CD4-positive, alpha-beta T cell treated with Interleukin-12 subunit alpha and Interleukin-12 subunit beta, for 1 hour (primary cell): ENCODE data around the gene JAG1.

Experiments used
- DNase-seq: peaks from one replicate; pipeline ENCODE4 v3.0.0-alpha.2; 2020

JAG1 gene

DNA sequence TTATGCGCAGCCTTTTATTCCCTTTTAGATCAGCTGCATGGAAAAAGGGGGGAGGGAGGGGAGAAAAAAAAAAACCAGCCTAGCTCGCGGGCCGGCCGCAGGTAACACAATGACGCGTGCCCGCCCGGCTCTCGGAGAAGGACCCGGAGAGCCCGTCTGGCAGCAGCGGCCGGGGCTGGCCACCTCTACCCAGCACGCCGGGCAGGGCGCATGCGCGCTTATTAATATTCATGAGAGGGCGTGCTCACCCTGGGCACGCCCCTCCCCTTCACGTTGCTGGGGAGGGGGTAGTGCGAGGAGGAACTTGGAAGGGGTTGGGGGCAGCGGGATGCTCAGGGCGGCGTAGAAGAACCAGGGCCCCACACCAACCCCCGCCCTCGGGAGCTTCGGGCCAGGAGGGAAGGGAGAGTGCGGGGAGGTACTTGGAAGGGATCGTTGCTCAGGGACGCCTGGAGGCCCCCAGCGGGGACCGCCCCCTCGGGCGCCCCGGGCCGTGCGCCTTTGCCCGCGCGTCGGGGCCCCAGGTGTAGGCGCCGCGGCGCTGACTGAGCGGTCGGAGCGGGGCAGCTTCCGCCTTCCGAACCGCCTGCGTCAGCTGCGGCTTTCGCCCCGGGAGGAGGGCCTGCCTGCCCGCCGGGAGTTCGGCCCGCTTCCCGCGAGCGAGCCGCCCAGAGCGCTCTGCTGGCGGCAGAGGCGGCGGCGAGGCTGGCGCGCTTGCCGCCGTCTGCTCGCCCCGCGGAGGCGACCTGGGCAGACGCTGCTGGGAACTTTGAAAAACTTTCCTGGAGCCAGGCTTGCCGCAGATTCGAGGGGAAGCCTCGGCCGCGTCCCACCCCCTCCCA lies at the start of gene JAG1:
Gene JAG1, minus strand, starts transcription at position 158 of the 842 bp plus-strand sequence. CDS start 469 bp downstream, outside the sequence.
- peak; percentile 45 for DNase-seq

DNA sequence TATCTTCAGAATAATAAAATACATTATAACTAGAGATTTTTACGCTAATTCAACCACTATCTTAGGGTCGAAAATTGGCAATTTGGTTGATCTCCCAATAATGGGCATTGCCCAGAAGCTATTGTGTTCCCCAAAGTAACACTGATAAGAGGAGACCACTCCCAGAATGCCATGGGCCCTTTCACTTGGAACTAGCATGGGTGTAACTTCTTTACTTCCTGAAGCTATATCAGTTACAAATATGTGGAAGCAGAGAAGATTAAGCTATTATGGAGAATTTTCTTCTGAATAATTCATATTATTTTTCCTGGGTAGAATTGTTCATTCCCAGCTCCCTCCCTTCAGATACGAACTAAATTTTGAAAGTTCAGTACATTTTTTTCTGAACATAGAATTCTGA lies 48.2 kb upstream of the JAG1 start:
- no peak for DNase-seq

DNA sequence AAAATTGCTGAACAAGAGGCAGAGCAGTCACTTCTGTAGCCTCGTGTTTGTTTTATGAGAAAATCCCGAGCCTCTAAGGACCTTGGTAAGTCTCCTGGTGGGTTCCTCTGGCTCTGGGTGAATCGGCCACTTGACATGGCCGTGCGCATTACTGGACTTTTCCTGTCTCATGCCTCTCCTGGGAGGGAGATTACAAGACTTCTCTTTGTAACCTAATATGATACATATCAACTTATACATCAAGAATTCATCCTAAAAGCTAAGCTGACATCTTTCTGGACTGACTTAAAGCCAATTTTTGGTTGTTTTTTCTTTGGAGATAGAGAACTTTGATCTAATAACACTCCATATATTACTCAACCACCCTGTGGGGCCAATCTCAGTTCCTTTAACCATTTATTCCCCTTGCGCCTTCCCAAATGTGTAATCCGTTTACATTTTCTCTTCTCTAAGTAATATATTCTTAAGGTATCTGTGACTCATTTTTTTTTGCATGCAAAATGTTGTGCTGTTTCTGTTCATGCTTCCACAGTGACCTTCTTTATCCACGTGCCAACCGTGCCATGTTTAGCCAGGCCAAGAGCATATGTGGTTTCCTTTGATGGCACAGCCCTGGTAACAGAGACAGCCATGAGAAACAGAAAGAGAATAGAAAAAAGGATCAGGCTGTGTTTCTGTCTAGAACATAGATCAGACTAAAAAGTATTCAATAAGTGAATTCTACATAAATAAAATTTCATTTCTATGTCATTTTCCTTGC lies 47.5 kb upstream of the JAG1 start:
- no peak for DNase-seq

DNA sequence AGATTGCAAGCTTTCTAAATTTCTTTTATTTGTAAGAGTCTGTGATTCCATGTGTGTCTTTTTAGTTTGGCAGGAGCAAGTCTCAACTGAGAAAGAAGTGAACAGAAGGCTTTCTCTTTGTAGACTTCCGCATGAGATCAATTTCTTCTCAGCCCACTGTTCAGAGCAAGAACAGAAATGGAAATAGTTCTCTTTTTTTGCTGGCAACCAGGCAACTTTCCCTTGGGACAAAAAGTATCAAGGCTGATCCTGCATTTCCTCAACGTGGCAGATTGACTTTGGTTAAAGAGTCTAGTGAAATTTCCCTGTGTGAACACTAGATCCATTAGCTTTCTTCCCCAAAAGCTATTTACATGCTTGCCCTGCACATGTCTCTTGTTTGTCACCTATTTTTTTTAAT lies 46.8 kb upstream of the JAG1 start:
- DNase-seq = no peak

- DNase-seq = no peak
Observed at GRCh38 chr20:10719740-10720385, 46.1 kb upstream of the JAG1 start.

- no peak for DNase-seq
Observed at GRCh38 chr20:10718661-10719060, 44.9 kb upstream of the JAG1 start.

- no peak for DNase-seq
Observed at GRCh38 chr20:10716855-10717254, 43.1 kb upstream of the JAG1 start.

GRCh38 chr20:10715035-10715434 lies 41.2 kb upstream of the JAG1 start:
- DNase-seq = no peak

DNA sequence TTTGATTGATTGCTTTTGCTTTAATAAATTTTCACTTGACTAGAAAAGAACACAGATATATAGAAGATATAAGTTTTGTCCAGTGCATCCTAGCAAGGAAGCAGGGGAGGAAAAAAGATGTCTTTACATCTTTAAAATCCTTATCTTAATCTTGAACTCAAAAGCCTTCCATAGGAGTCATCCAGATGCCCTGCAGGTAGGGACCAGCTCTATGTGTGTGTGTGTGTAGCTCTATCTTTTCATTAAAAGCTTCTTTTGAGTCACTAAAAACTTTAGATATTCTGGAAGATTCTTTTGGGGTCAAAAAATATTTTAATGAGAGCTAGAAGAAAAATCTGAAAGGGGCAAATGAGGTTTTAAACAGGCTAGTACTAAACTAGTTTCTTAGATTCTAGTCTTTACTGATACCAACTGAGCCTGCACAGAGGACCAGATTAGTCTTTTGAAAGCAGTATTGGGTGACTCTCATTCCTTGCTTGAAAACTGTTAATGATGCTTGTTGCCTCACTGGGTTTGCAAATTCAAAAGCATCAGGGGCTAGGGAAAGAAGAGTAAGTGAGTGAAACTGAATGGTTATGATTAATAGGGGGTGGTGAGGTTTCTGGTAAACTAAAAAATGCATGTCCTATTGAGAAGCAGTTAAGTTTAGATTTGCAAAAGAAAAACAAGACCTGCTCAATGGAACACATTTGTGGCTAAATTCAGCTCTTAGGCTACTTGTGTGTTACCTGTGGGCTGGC lies 40.6 kb upstream of the JAG1 start:
- no peak for DNase-seq

DNA sequence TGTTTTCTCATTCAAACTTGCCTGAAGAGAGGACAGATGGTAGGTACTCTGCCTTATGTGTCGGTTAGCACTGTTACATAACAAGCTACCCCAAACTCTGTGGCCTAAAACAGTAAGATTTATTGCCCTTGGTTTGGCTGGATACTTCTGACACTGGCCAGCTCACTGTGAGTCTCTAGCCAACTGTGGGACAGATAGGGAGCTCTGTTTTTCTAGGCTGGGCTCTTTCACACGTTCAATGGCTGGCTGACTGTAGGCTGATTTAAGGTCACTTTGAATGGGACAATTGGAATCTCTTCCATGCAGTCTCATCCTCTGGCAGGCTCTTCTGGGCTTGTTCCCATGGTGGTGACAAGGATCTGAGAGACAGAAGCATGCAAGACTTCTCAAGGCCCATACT lies 39.4 kb upstream of the JAG1 start:
- no peak for DNase-seq

DNA sequence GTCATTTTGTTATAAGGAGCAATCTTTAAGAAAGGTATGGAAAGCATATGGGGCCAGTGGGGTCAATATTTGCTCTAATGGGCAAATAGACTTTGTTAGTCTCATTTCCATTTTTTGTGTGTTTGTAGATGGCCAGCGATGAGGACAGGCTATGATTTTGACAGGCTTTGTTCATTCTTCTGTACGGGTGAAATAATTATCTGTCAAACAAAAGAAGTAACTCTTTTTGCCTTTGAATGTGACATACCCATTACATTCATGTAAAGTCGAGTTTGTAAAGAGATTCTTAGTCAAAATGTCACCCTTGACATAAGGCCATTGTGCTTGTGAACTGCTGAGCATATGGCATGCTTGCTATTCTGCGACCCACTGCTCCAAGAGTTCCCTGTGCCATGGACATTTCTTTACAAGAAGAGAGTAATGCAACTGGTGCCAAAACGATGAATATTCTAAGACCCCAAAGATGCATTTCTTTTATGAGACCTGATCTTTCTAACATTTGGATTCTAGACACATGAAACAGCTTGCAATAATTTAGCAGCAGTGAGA lies 38.2 kb upstream of the JAG1 start:
- no peak for DNase-seq

- no peak for DNase-seq
Observed at GRCh38 chr20:10710991-10711775, 37.4 kb upstream of the JAG1 start.

GRCh38 chr20:10709916-10710315 lies 36.1 kb upstream of the JAG1 start:
- no peak for DNase-seq

DNA sequence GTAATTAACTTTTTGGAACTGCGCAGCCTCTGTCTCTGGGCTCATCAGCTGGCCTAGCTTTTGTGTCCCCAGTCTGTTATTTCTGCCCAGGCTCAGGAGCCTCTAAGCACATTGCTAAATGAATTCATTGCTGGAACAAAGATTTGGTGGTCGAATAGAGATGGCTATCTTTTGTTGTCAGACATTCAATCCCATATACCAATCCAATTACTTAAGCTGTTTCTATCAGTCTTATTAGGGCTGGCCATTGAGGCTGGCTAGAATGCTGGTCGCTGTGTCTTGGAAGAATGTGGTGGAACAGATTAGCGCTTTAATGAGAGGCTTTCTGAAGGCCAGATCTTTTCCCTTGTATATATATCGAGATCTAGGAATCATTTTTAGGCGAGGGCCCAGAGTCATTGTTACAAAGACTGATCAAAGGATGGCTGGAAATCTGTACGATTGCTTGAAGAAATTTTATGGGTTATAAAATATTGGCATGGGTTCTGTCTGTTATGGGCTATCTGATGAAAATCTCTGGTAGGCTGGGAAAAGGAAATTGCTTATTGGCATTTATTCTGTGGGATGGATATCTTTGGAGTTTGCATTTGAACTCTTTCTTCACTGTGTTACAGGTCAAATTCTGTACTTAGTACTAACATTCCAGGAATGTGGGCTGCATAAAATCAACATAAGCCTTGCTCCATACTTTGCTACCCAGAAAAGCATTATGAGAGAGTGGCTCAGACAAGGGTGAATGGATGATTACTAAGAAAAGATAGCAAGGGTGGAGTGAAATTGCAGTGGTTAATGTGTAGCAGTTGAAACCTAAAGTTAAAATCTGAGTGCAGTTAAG lies 34.8 kb upstream of the JAG1 start:
- no peak for DNase-seq

- DNase-seq = no peak
Observed at GRCh38 chr20:10707791-10708190, 34.0 kb upstream of the JAG1 start.

GRCh38 chr20:10707068-10707467 lies 33.3 kb upstream of the JAG1 start:
- no peak for DNase-seq

- DNase-seq = no peak
Observed at GRCh38 chr20:10706460-10706811, 32.6 kb upstream of the JAG1 start.

GRCh38 chr20:10705801-10706459 lies 32.1 kb upstream of the JAG1 start:
- no peak for DNase-seq

DNA sequence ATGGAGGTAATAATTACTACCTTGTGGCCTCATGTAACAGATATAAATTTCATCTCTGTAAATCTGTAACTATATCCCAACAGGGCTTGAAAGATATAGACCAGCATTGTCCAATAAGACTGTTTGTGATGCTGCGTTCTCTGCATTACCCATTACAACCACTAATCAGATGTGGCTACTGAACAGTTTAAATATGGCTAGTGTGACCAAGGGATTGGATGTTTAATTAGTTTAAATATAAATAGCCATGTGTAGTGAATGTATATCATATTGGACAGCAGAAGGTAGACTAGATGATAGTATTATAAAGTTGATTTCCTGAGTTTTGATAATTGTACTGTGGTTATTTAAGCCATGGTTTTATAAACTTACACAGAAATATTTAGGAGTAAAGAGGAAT lies 27.8 kb upstream of the JAG1 start:
- DNase-seq = no peak

DNA sequence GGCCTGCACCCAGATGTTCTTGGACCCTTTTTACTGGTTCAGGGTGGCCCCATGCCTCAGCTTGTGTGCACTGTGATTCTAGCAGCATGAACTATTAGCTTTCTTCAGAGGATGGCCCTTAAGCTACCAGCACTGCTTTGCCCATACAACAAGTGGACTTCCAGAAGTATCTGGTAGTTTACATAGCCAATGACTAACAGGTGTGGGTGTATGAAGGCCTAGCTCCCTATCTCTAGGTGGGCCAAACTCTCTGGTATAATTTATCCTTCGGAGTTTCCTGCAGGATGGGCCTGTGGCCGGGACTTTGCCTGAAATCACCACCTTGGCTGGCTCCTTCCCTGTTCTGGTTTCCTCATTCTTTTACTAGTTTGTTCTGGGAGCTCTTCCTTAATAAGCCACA lies 26.1 kb upstream of the JAG1 start:
- no peak for DNase-seq
